Daoy (cell line): ENCODE data around the gene CIPC. TPM values are rescaled to one million over a fixed set of nuclear protein-coding genes. Genes with fewer than 3 reads are reported as not detected.

Experiments used
- DNase-seq: peaks from one replicate; pipeline ENCODE4 v3.0.0-alpha.2; 2015; ENCODE audit warnings: low read depth
- total RNA-seq: library from RNA; depleted of rRNA; stranded (reverse); fragments of >200 nt; shearing (Covaris generic); gene quantifications from 2 replicates; pipeline ENCODE4 v1.2.3, GENCODE V29; 2014; rRNA removed

The CIPC gene, protein sequence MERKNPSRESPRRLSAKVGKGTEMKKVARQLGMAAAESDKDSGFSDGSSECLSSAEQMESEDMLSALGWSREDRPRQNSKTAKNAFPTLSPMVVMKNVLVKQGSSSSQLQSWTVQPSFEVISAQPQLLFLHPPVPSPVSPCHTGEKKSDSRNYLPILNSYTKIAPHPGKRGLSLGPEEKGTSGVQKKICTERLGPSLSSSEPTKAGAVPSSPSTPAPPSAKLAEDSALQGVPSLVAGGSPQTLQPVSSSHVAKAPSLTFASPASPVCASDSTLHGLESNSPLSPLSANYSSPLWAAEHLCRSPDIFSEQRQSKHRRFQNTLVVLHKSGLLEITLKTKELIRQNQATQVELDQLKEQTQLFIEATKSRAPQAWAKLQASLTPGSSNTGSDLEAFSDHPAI
- total RNA-seq = 12.7 and 15.6 TPM in 2 replicates

DNA sequence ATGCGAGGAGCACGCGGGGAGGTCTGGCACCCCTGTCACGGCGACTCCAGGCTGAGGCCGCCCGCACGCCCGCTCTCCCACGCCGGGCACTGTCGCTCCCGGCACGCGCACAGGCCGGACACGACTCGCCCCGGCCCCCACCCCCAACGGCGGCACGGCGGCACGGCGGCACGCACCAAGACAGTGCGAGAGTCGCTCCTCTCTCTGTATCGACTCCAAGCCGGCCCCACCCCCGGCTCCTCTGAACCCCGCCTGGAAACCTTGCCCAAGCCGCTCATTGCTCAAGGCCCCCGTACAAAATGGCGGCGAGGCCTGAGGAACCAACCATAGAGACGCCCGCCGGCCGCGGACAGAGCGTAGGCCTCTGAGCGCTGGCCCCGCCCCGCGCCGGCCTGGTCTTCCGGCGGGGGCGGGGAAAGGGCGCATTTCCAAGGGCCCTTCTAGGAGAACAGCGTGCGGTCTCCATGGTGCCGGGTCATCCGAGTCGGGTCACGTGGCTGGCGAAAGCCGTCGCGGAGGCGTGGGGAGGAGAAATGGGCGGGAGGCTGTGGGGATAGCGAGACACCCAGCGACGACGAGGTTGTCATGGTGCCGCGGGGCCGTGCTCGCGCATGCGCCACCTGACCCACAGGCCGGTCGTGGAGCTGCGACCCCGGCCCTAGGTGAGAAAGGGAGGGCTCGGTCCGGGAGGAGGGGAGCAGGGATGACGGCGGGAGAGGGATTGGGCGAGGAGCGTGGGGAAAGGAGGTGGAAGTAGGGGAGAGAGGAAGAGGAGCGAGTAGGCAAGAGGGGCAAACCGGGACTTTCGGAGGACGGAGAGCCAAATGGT is at the start of gene CIPC:
CIPC (plus strand) TSS at position 559 of the 829 bp plus-strand sequence. CDS start 7,451 bp downstream, outside the sequence.
- DNase-seq = peak; percentile 100

DNA sequence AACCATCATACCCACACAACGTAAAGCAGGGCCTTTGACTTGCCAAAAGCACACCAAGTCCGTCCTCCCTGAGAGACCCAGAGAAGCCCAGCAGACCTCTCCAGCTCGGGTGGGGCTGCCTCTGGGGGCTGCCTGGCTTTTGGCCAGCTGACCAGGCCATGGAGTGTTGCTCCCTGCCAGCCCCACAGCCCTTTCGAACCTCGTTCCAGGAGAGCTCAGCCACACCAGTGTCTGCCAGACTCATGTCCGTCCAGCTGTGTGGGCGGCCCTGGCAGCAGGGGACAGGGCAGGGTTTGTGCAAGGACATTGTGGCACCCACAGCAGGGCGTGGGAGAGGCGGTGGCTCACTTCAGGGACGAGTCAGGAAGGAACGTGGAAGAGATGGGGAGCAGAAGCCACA is 46.9 kb upstream of the CIPC start:
- DNase-seq = no peak

DNA sequence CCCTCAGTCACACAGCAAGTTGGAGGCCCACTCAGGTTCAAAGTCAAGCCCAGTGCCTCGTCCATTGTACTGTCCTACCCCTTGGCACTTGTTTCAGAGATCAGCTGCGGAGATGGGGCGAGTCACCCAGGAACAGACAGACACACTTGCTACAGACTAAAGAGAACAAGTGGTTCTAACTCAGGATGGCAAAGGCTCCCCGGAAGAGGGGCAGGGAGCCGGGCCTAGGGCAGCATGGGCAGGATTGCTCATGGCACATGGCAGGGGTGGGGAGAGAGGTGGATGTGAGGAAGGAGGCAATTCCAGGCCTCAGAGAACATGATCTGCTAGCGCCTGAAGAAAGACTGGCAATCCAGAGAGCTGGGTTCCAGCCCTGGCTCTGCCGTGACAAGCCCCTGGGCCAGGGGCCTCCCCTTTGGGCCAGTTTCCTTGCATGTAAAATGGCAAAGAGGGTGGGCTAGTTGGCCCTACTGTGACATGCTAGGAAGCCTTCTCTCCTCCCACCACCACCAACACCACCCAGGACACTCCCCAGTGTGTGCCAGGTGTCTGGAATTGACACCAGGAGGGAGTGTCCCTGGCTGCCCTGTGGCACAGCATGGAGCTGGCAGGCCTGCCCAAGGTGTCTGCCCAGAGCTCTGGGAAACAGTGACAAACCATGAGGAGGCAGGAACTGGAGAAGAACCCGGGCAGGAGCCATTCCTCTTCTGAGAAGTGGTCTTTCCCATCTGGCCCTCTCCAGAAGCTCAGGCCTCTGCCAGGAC is 45.6 kb upstream of the CIPC start:
- DNase-seq = no peak

DNA sequence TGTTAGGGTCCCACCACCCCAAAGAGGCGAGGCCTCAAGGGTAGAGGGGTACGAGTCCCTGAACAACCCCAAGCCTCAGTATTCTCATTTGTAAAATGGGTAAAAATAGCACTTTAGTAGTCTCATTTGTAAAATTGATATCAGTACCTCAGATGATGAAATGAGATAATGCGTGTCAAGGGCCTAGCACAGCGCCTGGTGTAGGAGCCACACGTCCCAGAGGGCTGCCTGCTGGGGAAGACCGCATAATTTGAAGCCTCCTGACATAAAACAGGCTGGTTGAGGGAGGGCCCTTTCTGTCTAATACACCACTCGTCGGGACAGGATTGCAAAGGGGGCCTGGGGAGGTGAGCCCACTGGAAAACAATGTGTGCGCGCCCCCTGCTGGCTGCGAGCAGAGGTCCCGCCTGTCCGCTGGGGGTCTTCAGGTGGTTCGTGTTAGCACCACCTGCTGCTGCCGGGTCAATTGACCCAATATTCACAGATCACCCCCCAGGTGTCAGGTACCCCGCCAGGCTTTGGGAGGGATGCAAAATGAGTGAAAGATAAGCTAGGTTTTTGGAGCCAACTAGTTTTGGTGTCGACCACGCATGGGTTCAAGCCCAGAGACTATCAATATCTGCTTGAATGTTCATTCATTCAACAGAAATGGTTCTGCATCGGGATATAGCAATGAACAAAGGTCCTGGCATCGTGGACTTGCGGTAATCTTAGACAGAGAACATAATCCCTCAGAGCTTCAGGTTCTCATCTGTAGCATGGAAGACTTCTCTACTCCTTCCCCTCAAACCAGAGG is 44.8 kb upstream of the CIPC start:
- peak; percentile 90 for DNase-seq

DNA sequence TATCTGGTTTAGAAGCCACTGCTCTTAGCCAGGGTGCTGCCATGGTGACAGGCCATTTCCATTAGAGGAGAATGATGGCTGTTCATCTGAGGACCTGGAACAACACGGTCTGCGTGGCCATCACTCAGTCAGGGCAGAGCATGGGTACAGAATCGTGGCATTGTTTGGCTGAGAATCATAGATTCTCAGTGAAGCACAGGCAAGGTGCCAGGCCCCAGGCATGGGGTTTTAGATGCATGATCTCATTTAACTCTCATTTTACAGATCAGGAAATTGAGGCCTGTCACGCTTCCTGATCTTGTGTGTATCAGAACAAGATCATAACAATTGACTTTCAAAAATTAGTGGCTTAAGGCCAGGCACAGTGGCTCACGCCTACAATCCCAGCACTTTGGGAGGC is 42.8 kb upstream of the CIPC start:
- DNase-seq = peak; percentile 70

DNA sequence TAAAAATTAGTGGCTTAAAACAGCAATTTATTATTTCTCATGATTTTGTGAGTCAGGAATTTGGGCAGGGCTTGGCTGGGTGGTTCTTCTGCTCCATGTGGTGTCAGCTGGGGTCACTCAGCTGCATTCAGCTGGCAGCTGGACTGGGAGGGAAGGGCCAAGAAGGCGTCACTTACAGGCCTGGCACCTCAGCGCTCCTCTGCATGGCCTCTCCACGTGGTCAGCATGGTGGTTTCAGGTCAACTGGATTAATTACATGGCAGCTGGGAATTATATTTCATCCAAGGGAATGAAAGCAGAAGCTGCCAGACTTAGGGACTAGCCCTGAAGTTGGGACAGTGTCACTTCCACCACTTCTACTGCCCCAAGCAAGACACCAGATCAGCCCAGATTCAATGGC is 42.1 kb upstream of the CIPC start:
- no peak for DNase-seq

DNA sequence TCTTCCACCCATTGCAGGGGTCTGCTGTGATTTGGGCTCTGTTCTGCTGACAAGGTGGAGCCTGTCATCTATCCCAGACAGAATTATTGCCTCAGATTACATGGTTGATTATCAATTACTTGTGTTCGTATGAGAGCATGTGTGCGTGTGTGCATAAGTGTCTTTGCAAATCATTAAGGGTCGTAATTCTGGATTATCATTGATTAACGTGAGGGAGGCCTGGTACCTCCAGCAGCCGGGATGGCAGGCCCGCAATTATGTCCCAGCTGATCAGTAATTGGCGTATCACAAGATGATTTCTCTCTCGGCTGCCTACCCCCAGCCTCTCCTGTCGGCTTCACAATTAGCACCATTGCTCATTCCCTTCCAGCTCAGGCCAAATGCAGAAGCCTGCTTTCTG is 39.9 kb upstream of the CIPC start:
- no peak for DNase-seq

DNA sequence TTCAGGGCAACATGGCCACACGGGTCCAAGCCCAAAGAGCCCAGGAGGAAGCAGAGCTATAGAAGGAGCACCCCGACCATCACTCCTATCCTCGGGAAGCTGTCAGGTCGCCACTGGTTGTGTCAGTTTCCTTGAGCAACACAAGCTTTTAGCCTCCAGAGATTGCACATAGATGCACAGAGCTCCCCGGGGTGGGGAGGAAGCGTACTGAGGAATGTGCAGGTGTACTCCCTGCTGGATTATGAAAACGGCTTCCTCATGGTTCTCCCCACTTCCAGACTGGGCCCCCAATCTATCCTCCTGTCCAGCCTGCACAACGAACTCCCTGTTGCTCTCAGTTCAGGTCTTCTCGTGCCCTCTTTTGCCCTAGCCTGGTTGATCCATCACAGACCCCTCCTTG is 39.3 kb upstream of the CIPC start:
- DNase-seq = no peak

DNA sequence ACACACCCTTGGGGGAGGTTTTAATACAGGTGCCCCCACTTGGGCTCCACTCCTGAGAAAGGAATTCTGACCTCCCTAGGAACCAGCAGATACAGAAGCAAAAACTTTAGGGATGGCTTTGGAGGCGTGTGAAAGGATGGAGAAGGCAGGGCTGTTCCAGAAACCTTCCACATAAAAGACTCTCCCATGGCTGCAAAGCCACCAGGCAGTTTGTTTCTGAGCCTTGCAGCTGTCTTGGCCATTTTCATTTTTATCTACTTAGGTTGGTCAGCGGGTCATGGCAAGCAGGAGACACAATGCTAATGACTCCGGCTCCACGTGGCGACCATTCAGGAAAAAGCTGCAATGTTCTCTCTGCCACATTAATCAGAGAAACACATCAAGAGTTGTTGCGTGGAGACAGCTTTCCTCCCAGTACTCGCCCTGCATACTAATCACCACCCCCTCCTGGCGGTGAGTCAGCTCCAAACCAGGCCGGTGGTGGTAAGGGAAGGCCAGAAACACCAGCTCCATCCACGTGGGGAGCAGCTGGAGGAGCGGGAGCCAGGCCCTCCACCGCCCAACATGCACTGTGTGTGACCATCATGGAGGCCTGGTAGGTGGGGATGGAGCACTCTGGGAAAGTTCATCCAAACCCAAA is 38.7 kb upstream of the CIPC start:
- peak; percentile 97 for DNase-seq

DNA sequence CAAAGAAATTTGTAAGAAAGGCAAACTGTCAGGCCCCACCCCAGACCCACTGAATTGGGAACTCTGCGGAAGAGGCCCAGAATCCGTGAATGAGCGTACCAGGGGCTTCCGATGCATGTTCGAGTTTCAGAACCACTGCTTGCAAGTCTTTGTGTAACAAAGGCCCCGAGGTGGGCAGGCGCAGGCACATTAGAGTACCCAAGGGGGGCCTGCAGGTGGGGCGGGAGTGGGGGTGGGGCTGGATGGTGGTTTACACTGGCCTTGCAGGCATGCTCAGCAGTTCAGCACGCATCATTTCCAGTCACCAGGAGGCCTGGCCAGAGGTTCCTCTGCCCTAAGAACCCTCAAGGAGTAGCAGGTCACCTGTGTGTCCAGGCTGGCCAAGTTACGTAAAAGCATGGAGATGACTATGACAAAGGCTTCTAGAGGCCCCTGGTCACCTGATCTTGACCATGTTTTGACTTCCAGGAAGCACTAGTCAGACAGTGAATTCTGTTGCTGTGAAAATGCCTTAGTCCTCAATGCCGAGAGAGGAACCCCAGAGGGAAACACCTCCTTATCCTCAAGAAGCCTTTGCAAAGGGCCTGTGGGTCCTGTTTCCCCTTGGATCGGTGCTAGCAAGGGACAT is 36.3 kb upstream of the CIPC start:
- no peak for DNase-seq

DNA sequence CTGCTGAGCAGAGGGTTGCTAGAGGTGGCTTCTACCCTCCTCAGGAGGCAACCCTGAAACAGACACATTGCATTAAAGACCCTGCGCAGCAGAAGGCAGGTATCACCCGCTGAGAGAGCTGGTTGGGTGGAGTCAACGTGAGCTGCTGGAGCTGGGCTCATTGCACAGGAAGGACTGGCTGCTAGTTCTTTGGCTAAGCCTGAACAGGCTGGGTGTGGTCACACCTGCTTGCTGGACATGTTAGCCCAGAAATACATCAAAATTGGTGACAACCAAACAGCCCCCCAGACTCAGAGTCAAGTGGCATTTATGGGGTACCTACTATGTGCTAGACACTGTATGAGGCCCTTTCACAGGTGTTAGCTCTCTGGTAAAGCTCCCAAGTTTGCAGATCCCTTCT is 35.8 kb upstream of the CIPC start:
- no peak for DNase-seq

DNA sequence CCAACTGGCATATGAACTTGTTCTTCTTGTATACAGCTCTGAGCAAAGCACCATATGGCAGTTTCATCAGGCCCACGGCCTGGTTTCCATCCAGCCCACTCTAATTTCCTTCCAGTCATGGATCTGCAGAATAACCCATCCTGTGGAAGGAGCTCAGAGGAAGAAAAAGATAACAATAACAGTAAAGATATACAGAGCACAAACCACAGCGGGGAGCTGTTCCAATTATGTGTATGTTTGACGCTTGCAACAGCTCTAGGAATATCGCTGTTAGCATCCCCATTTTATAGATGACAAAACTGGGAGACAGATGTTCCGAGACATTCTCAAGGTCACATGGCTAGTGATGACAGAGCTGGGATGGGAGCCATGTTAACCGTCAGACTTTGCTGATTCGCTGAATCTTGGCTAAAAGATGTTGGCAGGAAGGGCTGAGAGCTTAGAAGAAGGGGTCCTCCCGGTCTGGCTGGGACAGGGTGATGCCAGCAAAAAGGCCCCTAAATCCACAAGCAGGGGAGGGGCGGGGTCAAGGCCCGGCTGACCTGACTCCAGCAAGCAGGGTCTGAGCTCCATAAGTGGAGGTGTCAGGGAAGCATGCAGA is 34.4 kb upstream of the CIPC start:
- no peak for DNase-seq

DNA sequence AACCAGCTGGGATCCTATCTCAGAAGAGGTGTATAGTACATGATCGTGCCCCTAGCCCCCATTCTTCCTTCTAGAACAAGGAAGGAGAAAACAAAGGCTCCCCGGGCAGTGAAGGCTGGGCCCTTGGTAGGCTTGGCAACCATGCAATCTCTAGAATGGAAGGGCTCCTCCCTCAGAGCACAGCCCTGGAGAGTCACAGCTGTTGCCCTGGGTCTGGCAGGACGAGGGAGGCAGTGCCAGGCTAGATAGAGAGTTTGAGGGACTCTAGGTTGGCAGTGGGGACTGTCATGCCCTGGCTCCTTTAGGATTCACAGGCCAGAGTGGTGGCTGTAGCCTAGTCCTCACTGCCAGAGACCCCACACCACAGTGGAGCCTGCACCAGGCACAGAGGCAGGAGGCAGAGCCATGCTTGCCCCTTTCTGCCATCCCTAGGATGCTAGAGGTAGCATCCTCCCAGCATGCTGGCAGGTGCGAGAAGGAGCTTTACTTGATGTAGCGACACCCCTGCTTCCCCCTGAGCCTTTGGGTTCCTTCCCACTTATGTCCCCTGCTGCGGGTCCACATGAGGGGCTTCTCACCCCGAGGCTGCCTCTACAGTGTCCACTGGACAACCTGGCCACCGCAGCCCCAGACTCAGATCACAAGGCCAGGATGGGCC is 33.4 kb upstream of the CIPC start:
- no peak for DNase-seq

DNA sequence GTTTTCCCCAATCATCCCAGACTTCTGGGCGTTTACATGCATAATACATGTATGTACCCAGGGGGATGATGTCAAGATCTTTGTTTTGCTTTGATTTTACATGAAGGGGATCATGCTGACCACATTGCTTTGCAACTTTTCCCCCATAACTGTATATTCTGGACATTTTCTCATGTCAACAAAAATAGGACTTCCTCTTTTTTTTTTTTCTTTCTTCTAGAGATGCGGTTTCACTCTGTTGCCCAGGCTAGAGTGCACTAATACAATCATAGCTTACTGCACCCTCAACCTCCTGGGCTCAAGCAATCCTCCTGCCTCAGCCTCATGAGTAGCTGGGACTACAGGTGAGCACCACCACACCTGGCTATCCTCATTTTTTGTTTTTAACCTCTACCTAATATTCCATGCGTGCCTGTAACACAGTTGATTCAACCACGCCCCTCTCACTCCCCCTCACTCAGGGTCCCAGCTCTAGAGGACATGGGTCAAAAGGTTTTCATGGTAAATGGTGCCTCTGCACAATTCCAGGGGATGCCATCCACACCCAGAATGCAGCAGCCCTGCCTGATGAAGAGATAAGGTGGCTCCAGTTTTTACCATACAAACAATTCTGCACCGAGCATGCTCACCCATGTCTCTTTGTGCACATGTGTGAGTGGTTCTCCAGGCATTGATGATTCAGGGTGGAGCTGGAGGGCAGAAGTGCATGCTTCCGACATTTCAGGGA is 32.0 kb upstream of the CIPC start:
- no peak for DNase-seq

DNA sequence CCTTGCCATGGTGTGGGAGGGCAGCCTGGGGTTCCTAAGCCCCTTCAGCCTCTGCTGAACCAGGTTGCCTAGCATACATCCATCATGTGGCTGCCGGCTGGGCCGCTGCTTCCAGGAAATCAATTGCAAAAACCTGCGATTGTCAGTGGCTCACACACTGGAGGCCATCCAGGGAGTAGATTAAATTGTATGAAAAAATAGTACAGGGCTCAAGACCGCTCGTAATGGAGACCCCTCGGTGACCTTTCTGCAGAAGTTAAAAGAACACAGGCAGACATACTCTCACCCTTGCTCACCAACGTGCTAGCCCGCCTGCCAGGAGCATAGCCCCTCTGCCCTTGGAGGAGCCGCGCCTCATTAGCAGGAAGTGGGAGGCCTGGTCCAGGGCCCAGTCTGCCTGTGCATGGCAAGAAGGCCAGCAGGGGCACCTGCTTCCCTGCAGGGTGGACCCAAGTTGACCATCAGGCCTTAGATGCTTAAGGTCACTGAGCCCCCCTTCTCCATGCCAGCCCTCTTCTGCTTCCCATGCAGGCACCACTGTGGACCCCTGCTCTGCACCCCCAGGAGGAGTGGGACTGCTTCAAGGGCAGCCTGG is 31.4 kb upstream of the CIPC start:
- DNase-seq = no peak

DNA sequence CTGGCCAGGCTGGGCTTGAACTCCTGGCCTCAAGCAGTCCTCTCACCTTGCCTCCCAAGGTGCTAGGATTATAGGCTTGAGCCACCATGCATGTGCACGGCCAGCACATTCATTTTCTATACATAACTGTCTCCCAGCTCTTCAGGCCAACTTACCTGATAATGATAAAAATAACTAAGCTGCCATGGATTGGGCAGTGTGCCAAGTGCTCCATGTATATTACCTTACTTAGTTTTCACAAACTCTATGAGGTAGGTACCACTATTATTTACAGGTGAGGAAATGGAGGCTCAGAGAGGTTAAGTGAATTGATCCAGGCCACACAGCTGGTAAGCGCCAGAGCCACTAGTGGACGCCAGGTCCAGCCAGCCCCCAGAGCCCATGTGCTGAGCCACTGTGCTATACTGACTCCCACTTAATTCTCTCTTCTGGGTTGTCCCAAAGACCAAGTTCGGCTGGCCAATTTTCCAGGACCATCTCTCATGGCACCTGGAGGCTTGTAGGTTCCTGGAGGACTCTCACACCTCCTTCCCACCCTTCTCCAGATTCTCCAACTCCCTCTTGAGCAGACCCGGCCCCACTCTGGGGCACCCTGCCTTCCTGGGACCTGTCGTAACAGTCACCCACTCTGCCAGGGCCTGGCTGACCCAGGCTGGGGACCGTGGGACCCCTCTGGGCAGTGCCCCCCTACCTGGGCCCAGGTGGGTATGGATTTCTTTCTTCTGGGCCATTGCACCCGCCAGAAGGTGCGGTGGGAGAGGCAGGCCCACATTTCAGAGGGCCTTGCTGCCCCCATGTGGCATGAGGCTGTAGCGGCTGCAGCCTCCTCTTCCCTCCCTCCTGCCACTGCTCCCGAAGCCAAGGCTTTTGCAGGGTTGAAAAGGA is 30.2 kb upstream of the CIPC start:
- peak; percentile 79 for DNase-seq

DNA sequence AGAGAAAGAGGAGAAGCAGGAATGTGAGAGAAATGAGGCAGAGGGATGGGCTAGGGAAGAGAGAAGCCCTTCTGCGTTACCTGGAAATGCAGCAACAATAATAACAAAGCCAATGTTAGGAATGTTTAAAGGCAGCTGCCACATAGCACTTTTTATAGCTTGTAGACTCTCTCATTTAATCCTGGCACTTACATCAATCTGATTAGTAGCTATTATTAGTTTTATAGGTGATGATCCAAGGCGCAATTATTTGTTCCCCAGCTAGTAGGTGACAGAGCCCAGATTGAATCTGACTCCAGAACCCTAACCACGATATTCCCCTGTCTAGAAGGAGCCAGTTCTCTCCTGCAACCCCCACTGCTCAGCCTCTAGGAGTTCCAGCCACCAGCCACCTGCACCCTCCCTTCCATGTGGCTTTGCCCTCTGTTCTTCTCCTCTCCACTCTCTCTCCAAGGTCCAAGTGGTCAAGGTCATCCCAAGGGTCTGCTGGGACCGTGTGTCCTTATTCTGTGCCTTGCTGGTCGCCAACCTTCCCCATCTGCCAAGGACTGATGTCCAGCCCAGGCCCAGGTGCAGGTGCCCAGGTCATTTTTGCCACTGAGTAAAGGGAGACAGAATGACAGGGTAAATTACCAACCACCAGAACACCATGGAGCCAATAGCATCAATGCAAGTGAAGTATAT is 29.4 kb upstream of the CIPC start:
- DNase-seq = no peak
